A549 (cell line): ENCODE measurements around the gene RGMA.

Experiments used
- CBX8 ChIP-seq: fragments of 200-600 bp; sonication (generic); IDR thresholded peaks from 2 replicates; pipeline ENCODE4 v1.6.1; 2016
- CEBPB ChIP-seq, 2 experiments: fragments of >200 bp in 1 of 2; sonication (Bioruptor Twin) in 1 of 2; formaldehyde crosslinking in 1 of 2; IDR thresholded peaks; 2 replicates each; pipeline ENCODE4 v1.6.1; 2012 to 2016
- FOSL2 ChIP-seq, 2 experiments: fragments of 450-650 bp in 1 of 2; fragments of >200 bp in 1 of 2; sonication (Bioruptor Twin) in 1 of 2; formaldehyde crosslinking; IDR thresholded peaks; 2 replicates each; pipeline versions ENCODE4 v1.5.0 to v1.6.1; 2016 to 2020; ENCODE audit warnings: mild to moderate bottlenecking in 1 of 2, moderate library complexity in 1 of 2
- RCOR1 ChIP-seq: fragments of 150-350 bp; IDR thresholded peaks from 2 replicates; pipeline ENCODE4 v1.6.1; 2014; ENCODE audit warnings: antibody characterized with exemption, low read length, low read depth
- TF ChIP-seq, protein P1 (sequence below): fragments of >200 bp; sonication (Bioruptor Twin); formaldehyde crosslinking; IDR thresholded peaks from 3 replicates; pipeline ENCODE4 v1.5.1; 2016
- TF ChIP-seq, protein P2 (sequence below): fragments of 200-600 bp; sonication (generic); IDR thresholded peaks from 2 replicates; pipeline ENCODE4 v1.6.1; 2016; ENCODE audit warnings: antibody characterized with exemption, mild to moderate bottlenecking, moderate library complexity

DNA sequence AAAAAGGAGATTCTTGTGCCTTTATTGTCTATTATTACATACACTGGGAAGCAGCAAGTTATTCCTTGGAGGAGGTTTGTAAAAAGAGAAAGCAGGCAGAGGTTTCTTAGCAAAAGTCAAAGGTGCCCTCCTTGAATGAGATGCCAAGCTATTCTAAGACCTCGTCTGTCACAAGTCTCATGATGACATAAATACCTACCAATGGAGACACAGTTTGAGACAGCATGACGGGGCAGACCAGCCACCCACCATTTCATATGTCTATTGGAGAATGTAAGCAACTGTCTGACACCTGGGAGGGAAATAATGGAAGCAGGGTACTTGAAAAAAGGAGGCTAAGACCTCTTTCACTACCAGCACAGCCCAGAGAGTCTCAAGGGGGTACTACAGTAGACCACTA, 2.2 kb downstream of the RGMA start:
- TF ChIP-seq CBX8 (no peak), RCOR1 (no peak), FOSL2 (IDR thresholded peaks at IDR 0.05) (no peak), FOSL2 (CRISPR knock-in tag; IDR thresholded peaks at IDR 0.05) (no peak), CEBPB (IDR thresholded peaks at IDR 0.05) (no peak)
- TF ChIP-seq, protein P1, sequence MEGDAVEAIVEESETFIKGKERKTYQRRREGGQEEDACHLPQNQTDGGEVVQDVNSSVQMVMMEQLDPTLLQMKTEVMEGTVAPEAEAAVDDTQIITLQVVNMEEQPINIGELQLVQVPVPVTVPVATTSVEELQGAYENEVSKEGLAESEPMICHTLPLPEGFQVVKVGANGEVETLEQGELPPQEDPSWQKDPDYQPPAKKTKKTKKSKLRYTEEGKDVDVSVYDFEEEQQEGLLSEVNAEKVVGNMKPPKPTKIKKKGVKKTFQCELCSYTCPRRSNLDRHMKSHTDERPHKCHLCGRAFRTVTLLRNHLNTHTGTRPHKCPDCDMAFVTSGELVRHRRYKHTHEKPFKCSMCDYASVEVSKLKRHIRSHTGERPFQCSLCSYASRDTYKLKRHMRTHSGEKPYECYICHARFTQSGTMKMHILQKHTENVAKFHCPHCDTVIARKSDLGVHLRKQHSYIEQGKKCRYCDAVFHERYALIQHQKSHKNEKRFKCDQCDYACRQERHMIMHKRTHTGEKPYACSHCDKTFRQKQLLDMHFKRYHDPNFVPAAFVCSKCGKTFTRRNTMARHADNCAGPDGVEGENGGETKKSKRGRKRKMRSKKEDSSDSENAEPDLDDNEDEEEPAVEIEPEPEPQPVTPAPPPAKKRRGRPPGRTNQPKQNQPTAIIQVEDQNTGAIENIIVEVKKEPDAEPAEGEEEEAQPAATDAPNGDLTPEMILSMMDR, result no peak
- TF ChIP-seq, protein P2, sequence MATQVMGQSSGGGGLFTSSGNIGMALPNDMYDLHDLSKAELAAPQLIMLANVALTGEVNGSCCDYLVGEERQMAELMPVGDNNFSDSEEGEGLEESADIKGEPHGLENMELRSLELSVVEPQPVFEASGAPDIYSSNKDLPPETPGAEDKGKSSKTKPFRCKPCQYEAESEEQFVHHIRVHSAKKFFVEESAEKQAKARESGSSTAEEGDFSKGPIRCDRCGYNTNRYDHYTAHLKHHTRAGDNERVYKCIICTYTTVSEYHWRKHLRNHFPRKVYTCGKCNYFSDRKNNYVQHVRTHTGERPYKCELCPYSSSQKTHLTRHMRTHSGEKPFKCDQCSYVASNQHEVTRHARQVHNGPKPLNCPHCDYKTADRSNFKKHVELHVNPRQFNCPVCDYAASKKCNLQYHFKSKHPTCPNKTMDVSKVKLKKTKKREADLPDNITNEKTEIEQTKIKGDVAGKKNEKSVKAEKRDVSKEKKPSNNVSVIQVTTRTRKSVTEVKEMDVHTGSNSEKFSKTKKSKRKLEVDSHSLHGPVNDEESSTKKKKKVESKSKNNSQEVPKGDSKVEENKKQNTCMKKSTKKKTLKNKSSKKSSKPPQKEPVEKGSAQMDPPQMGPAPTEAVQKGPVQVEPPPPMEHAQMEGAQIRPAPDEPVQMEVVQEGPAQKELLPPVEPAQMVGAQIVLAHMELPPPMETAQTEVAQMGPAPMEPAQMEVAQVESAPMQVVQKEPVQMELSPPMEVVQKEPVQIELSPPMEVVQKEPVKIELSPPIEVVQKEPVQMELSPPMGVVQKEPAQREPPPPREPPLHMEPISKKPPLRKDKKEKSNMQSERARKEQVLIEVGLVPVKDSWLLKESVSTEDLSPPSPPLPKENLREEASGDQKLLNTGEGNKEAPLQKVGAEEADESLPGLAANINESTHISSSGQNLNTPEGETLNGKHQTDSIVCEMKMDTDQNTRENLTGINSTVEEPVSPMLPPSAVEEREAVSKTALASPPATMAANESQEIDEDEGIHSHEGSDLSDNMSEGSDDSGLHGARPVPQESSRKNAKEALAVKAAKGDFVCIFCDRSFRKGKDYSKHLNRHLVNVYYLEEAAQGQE, result no peak
